Right renal pelvis (tissue), 4 donors: ENCODE results near the gene FRMPD1. TPM values are rescaled to one million over a fixed set of nuclear protein-coding genes. Genes with fewer than 3 reads are reported as not detected.
"Not testable (repeated sequence)": the region's sequence is repeated elsewhere in the genome, so short reads cannot be mapped to it uniquely, and the experiment has no call there.

Source experiments
- DNase-seq, 4 donors: peaks; one replicate each; pipeline ENCODE4 v3.0.0-alpha.2; 2013; ENCODE audit warnings: low read depth in 4 of 4, low spot score in 3 of 4, missing footprints in 1 of 4
- polyA plus RNA-seq, 4 donors: library from polyadenylated mRNA; unstranded; fragments of 120-200 nt; gene quantifications; one replicate each; pipeline ENCODE4 v1.2.1, GENCODE V29; 2013; ENCODE audit not compliant: insufficient read length in 4 of 4

The FRMPD1 gene
- polyA plus RNA-seq, 4 donors, result 0.66 to 1.1 (median 0.87) TPM

DNA sequence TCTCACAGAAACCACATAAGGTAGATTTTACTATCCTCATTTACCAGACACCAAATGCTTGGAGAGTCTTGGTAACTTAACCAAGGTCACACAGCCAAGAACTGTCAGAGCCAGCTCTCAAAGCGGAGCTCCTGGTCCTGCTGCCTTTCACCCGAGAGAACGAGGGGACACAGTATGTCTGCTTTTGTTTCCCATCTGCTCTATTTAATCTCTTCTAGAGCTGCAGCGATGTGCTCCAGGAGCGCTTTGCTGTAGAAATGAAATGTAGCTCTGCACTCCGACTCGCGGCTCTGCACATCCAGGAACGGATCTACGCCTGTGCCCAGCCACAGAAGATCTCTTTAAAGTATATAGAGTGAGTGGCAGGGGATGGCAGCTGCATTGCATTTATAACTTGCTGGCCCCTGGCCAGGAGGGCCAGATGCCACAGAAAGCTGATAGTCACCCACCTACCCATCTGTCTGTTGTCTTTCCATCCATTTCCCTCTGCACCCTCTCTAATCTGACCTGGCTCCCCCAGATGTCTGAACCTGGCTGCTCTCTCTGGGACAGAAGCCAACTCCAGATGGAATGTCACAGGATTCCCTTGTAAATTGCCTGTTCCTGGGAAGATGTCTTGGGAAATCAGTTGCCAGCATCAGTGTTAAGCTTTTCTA lies 81.5 kb downstream of the FRMPD1 start:
- DNase-seq, result no peak

DNA sequence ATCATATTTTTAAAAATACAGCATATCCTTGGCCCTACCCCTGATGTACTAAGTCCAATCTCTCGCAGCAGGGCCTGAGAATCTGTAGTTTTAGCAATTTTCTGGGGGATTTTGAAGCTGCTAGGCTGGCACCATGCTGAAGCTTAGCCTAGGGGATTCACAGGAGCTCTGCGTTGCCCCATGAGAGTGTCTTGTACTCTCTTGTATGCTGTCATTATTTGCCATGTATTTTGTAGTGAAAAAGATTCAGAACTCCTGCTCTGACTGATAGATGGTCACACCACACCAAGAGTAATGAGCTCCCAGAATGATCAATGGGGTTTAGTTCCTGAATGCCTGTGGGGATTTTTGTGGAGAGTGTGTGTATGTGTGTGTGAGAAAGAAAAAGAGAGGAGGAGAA lies 82.2 kb downstream of the FRMPD1 start:
- DNase-seq, result no peak

DNA sequence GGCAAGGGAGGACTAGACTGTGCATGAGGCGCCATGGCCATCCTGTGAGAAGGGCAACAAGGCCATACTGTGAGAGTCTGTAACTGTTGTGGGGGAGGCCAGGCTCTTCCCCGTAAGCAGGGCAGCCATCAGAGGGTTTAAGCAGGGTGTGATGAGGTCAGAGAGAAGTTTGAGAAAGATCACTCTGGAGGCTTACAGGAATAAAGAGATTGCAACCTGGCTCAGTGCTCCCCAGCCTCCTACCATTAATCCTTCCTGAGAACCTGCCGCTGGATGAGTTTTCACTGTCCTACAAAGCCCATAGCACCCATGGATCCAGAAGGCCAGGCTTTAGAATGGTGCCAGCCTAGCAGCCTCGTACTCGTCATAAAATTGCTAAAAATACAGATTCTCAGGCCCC lies 88.5 kb downstream of the FRMPD1 start:
- no peak for DNase-seq

DNA sequence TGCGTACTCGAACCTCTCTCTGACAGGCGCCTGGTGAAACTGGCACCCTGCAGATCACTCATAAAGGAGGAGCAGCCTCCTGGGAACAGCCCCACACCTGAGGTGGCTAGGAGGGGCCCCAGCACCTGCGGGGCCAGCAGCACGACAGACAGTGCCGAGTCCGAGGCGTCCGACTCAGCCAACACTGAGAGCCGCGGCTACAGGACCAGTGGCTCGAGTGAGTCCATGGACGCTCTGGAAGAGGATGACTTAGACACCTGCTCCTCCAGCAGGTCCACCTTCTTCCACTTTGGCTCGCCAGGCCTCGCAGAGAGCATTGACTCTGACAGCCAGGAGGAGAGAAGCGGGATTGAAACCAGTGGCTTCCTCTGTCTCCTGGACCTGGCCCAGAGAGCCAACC lies 89.4 kb downstream of the FRMPD1 start:
- no peak for DNase-seq

DNA sequence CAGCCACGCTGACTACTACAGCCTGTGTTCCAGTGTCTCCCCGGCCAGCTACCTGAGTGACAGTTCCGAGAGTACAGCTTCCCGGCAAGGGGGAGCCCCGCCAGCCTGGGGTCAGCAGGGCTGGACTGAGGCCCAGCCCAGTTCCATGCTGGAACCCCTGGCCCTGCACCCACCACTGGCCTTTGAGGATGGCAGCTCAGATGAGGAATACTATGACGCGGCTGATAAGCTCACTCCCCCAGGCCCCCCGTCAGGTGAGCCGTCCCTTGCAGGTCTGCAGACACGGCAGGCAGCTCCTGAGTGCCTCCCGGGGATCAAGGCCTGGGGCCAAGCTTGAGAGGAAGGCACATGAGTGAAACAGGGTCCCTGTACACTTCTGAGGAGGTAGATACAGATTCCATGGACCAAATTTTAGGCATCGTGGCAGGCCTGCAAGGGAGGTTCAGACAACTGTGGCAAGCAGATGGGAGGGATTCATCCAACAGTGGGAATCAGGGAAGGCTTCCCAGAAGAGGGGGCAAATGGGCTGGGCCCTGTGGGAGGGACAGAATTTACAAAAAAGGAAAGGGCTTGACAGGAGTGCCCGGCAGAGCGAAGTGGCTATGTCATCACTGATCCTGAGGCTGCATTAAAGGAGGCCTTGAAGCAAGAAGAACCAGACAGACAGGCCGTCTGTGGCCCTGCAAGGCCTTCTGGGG lies 90.0 kb downstream of the FRMPD1 start:
- DNase-seq, result no peak

DNA sequence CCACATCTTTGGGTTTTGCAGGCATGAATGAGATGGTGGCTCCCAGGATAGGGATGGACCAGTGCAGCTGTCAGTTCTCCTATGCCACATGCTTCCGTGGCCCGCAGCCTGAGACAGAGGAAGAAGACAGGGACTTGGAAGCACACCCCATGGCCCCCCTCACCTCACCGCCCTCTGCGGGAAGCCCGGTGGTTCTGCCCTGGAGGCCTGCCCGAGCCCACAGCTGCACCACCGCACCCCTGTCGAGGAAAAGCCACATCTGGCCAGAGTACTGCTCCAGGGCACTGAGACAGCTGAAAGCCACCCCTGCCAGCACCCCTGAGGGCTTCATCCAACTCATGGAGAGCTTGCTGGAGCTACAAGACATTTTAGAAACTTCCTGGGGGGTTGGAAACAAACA lies 95.2 kb downstream of the FRMPD1 start:
- no peak for DNase-seq

DNA sequence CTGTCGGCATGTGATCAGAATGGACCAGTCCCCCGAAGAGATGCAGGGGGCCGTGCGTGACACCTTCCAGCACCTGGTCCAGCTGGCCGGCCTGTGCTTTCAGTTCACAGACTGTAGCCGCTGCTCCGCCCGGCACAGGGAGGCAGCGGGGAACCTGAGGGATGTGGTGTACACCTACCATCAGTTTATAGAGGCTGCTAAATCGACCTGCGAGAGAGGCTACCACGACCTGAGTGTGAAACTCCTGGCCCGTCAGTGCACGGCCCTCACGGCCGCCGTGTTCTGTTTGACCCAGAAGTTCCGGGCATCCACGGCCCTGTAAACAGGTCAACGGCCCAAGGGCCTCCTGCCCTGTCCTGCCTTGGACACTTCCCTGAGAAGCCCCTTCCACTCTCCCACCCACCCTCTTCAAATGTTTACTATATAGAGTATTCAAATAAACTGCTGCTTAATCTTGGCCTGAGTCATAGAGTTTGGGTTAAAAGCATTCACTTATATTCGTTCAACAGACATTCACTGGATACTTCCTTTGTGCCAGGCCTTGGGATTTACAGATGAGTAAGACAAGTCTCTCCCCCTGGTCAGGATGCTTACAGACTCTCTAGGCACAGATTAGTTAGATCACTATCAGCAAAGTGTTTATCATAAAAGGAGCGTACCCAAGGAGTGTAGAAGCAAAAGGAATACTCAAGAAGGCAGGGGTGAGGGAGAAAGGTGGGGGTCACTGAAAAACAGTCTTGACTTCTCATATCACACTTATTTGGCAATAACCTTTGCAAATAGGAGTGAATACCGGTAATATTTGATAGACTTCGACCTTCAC lies 95.9 kb downstream of the FRMPD1 start:
- DNase-seq, result no peak

DNA sequence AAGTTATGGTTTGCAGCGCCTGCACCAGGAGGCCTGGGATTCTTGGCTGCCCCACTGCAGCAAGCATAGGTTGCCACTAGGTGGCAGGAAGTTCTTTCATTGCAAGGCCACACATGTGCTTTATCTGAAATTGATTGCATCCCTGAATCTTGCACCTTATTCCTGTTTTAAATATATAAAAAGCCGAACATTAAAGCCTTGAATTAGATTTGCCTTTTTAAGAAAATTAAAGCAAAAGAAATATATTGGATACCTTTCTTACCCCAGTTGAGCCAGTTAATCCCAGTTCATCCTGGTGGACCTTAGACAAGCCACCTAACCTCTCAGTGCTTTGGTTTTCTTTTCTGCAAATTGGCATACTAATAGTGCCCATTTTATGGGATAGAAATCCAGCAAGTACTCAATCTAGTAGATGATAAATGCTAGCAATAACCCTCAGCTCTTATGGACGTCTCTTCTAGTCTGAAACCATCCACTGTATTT lies 96.6 kb downstream of the FRMPD1 start:
- DNase-seq, result peak; percentile 25 to 41 (median 26)

DNA sequence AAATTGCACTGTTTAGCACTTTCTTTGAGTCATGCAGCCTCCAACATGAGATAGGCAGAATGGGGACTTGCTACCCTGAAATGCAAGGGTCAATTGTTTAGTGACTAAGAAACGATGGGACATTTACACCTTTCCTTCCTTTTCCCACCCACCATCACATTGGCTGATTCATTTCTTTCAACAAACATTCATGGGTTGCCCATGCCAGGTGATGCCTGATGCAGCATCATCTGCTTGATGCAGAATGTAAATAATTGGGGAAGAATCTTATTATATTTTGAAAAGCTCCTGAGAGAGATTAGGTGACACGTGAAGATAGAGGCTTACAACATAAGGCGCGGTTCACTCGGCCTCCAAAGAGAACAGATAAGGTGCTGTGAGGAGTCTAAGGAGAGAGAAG lies 98.4 kb downstream of the FRMPD1 start:
- no peak for DNase-seq

DNA sequence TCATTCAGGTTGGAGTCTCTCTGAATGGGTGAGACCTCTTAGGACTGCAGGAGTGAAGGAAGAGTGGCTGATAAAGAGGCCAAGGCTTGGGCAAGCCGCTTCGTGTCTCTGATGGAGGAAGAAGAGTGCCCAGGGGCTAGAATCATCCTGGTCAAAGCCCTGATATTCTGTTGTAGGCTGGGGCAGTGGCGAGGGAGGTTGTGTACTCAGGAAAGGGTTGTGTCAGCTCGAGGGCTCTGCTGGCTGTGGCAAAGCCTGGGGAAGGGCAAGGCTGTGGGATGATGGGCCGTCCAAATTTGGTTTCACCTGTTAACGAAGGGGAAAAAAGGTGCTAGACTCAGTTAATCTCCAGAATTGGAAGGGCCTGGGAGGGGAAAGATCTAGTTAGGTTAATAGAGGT lies 100.4 kb downstream of the FRMPD1 start:
- DNase-seq, result no peak

DNA sequence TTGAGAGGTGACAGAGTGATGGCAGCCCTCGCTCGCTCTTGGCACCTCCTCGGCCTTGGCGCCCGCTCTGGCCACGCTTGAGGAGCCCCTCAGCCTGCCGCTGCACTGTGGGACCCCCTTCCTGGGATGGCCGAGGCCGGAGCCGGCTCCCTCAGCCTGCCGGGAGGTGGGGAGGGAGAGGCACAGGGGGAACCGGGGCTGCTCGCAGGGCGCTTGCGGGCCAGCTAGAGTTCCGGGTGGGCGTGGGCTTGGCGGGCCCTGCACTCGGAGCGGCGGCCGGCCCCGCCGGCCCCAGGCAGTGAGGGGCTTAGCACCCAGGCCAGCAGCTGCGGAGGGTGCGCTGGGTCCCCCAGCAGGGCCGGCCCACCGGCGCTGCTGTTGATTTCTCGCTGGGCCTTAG lies 101.0 kb downstream of the FRMPD1 start:
- DNase-seq, result not testable (repeated sequence)

DNA sequence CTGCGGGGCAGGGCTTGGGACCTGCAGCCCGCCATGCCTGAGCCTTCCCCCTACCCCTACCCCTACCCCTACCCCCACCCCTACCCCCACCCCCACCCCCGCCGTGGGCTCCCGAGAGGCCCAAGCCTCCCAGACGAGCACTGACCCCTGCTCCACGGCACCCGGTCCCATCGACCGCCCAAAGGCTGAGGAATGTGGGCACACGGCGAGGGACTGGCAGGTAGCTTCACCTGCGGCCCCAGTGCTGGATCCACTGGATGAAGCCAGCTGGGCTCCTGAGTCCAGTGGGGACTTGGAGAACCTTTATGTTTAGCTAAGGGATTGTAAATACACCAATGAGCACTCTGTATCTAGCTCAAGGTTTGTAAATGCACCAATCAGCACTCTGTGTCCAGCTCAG lies 101.4 kb downstream of the FRMPD1 start:
- not testable (repeated sequence) for DNase-seq

DNA sequence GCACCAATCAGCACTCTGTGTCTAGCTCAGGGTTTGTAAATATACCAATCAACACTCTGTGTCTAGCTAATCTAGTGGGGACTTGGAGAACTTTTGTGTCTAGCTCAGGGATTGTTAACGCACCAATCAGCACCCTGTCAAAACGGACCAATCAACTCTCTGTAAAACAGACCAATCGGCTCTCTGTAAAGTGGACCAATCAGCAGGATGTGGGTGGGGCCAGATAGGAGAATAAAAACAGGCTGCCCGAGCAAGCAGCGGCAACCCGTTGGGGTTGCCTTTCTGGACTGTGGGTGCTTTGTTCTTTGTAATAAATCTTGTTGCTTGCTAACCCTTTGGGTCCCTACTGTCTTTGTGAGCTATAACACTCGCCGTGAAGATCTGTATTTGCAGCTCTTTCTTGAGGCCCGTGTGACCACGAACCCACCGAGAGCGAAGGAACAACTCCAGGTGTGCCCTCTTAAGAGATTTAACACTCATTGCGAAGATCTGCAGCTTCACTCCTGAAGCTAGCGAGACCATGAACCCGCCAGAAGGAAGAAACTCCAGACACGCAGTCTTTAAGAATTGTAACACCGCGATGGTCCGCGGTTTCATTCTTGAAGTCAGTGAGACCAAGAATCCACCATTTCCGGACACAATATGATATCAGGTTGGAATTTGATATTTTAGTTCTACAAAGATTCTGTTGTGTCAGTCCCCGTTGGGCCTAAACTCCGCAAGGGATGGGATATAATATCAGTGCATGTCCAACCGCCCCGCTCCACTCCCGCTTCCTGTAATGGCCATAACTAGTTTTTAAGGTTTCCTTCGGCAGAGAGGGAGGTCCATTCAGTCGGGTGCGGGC lies 102.1 kb downstream of the FRMPD1 start:
- DNase-seq, result no peak

DNA sequence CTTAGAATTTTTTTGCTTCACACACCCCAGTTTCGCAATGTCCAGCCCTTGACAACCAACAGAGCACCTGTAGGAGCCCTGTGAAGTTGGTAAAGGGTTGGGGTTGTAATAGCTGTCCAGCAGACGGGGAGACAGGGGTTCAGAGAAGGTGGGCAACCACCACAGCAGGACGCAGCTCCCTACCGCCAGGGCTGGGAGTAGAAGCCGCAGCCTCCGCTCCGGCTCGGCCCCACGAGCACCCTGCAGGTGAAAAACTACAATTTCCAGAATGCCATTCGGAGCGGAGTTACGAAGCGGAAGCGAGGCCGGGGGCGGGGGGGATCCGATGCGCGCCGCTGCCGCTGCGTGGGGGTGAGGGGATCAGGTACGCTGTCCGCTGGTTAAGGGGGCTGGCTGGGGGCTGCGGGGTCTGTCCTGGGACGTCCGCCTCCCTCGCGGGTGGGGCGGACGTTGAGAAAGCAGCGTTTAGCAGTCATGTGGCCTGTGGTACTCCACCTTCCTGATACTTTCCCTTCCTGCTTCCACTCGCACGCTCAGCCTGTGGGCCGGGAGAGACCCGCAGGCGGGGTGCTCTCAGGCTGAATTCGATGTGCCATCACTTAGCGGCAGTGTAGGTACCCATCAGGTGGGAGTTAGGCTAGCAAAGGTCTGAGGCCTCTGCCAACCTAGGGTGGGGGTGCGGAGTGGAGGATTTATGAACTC lies 102.9 kb downstream of the FRMPD1 start, which contains the start of gene TRMT10B:
Gene TRMT10B, plus strand, starts transcription at position 317 of the 702 bp plus-strand sequence. CDS start 8,127 bp downstream, outside the sequence.
- peak; percentile 52 to 63 (median 59) for DNase-seq

DNA sequence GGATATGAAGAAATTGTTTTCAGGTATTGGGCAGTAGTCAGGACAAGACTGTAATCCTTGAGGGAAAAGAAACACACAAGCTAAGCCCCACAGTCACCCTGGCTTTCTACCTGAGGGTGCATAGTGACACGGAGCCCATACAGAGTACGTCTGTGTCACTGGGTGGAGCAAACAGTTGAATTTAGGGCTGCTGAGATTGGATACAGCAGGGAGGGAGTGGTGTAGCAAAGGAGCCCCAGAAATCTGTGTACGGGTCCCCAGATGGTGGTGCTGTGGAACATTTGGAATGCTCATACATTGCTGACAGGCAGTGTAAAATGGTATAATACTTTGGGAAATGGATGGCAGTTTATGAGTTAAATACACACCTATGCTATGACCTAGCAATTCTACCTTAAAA lies 108.0 kb downstream of the FRMPD1 start:
- DNase-seq, result no peak

DNA sequence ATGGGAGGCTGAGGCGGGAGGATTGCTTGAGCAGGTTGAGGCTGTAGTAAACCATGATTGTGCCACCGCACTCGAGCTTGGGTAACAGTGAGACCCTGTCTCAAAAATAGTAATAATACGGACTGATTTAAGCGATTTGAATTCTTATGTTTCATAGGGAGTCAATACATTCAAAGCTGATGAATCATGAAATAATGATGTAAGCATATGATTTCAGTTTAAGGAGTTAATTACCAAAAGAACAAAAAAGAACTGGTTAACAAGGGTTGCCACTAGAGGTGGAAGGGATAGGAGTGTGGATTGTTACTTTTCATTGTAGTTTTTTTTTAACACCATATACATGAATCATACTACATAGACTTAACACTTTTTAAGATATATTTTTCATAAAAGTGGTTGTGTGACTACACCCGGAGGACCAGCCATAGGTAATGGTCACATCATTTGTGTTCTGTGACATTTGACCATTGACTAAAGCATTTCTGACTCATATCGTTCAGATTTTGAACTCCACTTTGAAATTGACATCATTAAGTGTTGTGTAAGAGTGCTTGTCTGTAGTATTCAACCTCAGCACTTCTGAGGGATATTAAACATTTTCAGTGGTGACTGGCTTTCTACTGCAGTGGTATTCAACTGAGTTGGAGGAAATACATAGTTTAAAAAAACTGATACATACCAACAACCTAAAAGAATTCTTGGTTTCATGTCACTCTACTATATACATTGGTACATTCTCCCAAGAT lies 109.8 kb downstream of the FRMPD1 start:
- DNase-seq, result no peak

DNA sequence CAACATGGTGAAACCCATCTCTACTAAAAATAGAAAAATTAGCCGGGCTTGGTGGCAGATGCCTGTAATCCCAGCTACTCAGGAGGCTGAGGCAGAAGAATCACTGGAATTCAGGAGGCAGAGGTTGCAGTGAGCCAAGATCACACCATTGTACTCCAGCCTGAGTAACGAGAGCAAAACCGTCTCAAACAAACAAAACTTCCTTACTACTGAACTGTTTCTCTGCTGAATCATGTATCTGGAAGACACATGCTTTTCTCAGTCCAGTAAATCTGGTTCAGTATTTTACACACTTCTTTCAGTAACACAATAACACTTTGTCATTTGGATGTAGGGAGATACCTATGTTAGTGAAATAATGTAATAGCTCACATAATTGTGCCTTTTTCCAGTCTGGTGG lies 110.8 kb downstream of the FRMPD1 start:
- no peak for DNase-seq

DNA sequence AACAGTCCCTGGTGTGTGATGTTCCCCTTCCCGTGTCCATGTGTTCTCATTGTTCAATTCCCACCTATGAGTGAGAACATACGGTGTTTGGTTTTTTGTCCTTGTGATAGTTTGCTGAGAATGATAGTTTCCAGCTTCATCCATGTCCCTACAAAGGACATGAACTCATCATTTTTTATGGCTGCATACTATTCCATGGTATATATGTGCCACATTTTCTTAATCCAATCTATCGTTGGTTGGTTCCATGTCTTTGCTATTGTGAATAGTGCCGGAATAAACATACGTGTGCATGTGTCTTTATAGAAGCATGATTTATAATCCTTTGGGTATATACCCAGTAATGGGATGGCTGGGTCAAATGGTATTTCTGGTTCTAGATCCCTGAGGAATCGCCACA lies 114.5 kb downstream of the FRMPD1 start:
- DNase-seq, result not testable (repeated sequence)

DNA sequence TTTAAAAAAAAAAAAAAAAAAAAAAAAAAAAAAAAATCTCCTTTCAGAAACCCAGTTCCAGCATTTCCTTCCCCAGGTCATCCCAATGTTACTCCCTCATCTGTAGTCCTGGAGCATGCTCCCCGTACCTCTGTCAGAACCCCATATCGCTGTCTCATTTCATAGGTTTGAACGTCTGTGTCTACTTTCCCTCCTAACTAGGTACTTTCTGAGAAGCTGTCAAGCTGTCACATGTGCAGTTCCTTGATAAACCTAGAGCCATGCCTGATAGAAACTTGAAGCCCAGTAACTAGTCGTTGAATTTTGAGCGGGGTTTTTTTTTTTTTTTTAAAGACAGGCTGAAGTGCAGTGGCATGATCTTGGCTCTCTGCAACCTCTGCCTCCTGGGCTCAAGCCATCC lies 118.6 kb downstream of the FRMPD1 start:
- DNase-seq, result no peak
